Thyroid gland (tissue), 4 donors: ENCODE measurements around the gene FBN2.

Experiments used
- POLR2A ChIP-seq, 2 donors: fragments of 450-650 bp; IDR thresholded peaks; one replicate each; pipeline ENCODE4 v1.6.1; 2017; ENCODE audit warnings: antibody characterized with exemption in 2 of 2, mild to moderate bottlenecking in 2 of 2, moderate library complexity in 1 of 2
- TF ChIP-seq, protein P1 (sequence below), 6 experiments: fragments of 200-600 bp in 3 of 6; fragments of 450-650 bp in 3 of 6; sonication (generic) in 3 of 6; IDR thresholded peaks; one replicate each; pipeline ENCODE4 v1.5.1; 2016 to 2019; ENCODE audit warnings: antibody characterized with exemption in 6 of 6, mild to moderate bottlenecking in 2 of 6, inconsistent platforms in 1 of 6, moderate library complexity in 1 of 6

DNA sequence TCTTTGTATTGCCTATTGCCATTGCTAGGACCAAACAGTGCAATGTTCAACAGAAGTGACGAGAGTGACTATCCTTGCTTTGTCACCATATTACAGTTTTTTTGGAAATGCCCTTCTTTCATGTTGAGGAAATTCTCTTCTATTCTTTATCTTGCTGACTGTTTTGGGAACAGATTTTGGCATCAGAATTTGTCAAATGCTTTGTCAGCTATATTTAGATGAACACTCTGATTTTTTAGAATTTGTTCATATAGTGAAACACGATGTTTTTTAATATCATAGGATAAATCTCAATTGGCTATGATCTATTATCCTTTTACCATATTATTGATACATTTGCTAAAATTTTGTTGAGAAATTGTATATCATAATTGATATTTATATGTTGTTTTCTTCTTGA, 31.4 kb downstream of the FBN2 start:
- TF ChIP-seq, protein P1, sequence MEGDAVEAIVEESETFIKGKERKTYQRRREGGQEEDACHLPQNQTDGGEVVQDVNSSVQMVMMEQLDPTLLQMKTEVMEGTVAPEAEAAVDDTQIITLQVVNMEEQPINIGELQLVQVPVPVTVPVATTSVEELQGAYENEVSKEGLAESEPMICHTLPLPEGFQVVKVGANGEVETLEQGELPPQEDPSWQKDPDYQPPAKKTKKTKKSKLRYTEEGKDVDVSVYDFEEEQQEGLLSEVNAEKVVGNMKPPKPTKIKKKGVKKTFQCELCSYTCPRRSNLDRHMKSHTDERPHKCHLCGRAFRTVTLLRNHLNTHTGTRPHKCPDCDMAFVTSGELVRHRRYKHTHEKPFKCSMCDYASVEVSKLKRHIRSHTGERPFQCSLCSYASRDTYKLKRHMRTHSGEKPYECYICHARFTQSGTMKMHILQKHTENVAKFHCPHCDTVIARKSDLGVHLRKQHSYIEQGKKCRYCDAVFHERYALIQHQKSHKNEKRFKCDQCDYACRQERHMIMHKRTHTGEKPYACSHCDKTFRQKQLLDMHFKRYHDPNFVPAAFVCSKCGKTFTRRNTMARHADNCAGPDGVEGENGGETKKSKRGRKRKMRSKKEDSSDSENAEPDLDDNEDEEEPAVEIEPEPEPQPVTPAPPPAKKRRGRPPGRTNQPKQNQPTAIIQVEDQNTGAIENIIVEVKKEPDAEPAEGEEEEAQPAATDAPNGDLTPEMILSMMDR (IDR thresholded peaks at IDR 0.05) = no peak
- no peak for TF ChIP-seq POLR2A (IDR thresholded peaks at IDR 0.05)
